ENCODE measurements around the gene FHAD1.

FHAD1 gene

GRCh38 chr1:15332952-15333715, 86.1 kb downstream of the FHAD1 start:
- in situ Hi-C loops (cut with HindIII; ENCODE audit: low pct_unique_long_range_greater_than_20kb, low sequenced_read_pairs), result no loop called here
- no peak for DNase-seq (ENCODE audit: low read depth in 1 of 2, low spot score in 1 of 2)

DNA sequence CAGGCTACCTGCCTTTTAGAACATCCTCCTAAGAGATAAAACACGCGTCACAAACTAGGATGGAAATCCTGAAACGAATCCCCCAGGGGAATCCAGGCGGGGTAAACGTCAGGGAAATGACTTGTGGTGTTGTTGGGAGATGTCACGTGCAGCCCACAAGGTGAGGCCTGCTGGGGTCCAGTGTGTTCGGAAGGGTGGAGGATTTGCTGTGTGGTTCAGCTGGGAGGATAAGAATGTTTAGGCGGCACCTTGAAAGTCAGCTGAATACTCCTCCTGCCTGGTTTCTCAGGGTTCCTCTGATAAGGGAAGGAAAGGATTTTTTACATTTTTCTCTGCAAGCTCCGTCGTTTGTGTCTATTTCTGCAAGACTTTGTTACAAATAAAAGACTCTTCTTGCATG, 88.0 kb downstream of the FHAD1 start:
- in situ Hi-C loops (cut with HindIII; ENCODE audit: low pct_unique_long_range_greater_than_20kb, low sequenced_read_pairs), result no loop called here
- no peak for TF ChIP-seq JUND (IDR thresholded peaks at IDR 0.05; ENCODE audit: low read depth)
- no peak for DNase-seq (ENCODE audit: low read depth in 1 of 2, low spot score in 1 of 2)

More at GRCh38 chr1:15332952-15333715, 86.1 kb downstream of the FHAD1 start:
- TF ChIP-seq JUND (IDR thresholded peaks at IDR 0.05; ENCODE audit: low read depth), result no peak

- in situ Hi-C loops (cut with HindIII; ENCODE audit: low pct_unique_long_range_greater_than_20kb, low sequenced_read_pairs), result no loop called here
- TF ChIP-seq JUND (IDR thresholded peaks at IDR 0.05; ENCODE audit: low read depth), result no peak
- no peak for DNase-seq (ENCODE audit: low read depth in 1 of 2, low spot score in 1 of 2)
These were observed 89.8 kb downstream of the FHAD1 start for GRCh38 chr1:15336866-15337265.

DNA sequence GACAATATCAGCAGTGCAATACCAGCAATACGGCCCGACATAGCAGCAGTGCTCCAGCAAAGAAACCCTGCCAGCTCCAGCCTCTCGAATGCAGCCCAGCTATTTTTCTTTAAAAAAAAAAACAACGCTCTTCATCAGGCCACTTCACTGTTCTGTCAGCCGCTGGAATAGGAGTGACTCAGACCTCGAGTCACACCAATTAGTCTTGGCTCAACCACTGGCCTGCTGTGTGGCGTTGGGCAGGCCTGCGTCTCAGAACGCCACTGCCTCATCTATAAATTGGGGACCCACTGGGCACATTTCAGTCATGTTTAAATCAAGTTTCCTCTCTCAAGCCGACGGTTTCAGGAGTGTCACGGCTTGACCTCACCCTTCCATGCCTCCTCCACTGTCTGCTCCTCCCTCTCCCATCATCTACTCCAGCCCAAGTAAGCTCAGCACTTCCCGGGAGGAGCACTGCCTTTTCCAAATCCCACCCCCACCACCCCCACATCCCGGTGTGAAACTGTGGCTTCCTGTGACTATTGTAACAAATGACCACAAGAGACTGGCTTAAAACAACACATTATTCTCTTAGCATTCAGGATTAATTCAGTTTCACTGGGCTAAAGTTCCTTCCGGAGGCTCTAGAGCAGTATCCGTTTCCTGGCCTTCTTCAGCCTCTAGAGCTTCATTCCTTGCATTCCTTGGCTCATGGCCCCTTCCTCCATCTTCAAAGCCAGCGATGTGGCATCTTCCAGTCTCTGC, 90.8 kb downstream of the FHAD1 start:
- in situ Hi-C loops (cut with HindIII; ENCODE audit: low pct_unique_long_range_greater_than_20kb, low sequenced_read_pairs), result no loop called here
- TF ChIP-seq JUND (IDR thresholded peaks at IDR 0.05; ENCODE audit: low read depth), result no peak
- DNase-seq (ENCODE audit: low read depth in 1 of 2, low spot score in 1 of 2), result no peak

DNA sequence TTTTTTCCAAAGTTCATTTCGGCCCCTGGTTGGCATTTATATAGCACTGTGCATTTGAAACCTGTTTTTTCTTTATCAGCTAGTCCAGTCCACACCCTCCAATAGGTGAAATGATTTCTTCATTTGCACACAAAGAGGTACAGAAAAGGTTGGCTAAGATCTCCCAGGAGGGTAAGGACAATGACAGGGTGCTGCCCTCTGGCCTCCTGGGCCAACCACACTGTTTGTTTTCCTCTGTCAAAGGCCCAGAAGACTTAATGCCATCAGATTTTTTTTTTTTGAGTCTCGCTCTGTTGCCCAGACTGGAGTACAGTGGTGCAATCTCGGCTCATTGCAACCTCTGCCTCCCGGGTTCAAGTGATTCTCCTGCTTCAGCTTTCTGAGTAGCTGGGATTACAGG, 92.5 kb downstream of the FHAD1 start:
- TF ChIP-seq JUND (IDR thresholded peaks at IDR 0.05; ENCODE audit: low read depth), result no peak
- in situ Hi-C loops (cut with HindIII; ENCODE audit: low pct_unique_long_range_greater_than_20kb, low sequenced_read_pairs), result no loop called here
- no peak for DNase-seq (ENCODE audit: low read depth in 1 of 2, low spot score in 1 of 2)

- no peak for DNase-seq (ENCODE audit: low read depth in 1 of 2, low spot score in 1 of 2)
- TF ChIP-seq JUND (IDR thresholded peaks at IDR 0.05; ENCODE audit: low read depth), result no peak
- in situ Hi-C loops (cut with HindIII; ENCODE audit: low pct_unique_long_range_greater_than_20kb, low sequenced_read_pairs), result no loop called here
These were observed 94.2 kb downstream of the FHAD1 start for GRCh38 chr1:15341228-15341627.

GRCh38 chr1:15341634-15342407, 94.8 kb downstream of the FHAD1 start:
- in situ Hi-C loops (cut with HindIII; ENCODE audit: low pct_unique_long_range_greater_than_20kb, low sequenced_read_pairs), result no loop called here
- no peak for TF ChIP-seq JUND (IDR thresholded peaks at IDR 0.05; ENCODE audit: low read depth)
- DNase-seq (ENCODE audit: low read depth in 1 of 2, low spot score in 1 of 2), result no peak

DNA sequence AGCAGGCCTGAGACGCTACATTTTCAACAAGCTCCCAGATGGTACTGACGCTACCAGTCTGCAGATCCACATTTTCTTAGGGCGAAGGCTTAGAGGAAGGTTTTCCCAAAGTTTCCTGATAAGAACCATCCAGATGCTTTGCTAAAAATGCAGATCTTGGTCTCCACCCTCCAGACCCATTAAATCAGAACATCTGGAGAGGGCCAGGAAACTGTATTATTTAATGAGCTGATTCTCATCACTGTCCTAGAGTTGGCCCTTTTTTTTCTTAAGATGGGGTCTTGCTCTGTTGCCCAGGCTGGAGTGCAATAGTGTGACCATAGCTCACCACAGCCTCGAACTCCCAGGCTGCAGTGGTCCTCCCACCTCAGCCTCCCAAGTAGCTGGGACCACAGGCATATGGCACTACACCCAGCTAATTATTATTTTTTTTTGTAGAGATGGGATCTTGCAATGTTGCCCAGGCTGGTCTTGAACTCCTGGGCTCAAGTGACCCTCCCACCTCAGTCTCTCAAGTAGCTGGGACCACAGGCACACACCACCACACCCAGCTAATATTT, 95.5 kb downstream of the FHAD1 start:
- no peak for TF ChIP-seq JUND (IDR thresholded peaks at IDR 0.05; ENCODE audit: low read depth)
- in situ Hi-C loops (cut with HindIII; ENCODE audit: low pct_unique_long_range_greater_than_20kb, low sequenced_read_pairs), result no loop called here
- no peak for DNase-seq (ENCODE audit: low read depth in 1 of 2, low spot score in 1 of 2)

GRCh38 chr1:15343099-15343498, 96.1 kb downstream of the FHAD1 start:
- in situ Hi-C loops (cut with HindIII; ENCODE audit: low pct_unique_long_range_greater_than_20kb, low sequenced_read_pairs), result no loop called here
- no peak for TF ChIP-seq JUND (IDR thresholded peaks at IDR 0.05; ENCODE audit: low read depth)
- no peak for DNase-seq (ENCODE audit: low read depth in 1 of 2, low spot score in 1 of 2)

DNA sequence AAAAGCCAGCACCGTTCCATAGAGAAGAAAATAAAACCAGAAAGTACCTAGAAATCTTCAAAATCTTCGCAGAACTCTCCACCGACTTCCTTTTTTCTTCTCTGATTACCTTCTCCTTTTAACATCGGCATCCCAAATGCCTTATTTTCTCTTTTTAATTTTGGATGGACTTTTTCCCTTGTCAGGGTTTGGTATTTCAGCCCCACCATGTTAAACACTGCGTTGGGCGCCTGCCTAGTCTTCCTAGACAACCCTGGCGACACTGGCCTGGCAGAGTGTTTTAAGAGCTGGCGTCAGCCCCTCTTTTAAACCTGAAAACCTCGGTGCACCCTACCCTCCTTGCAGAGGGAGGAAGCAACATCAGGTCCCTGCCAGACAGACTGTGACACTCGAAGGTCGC, 96.7 kb downstream of the FHAD1 start:
- DNase-seq (ENCODE audit: low read depth in 1 of 2, low spot score in 1 of 2), result no peak
- no peak for TF ChIP-seq JUND (IDR thresholded peaks at IDR 0.05; ENCODE audit: low read depth)
- in situ Hi-C loops (cut with HindIII; ENCODE audit: low pct_unique_long_range_greater_than_20kb, low sequenced_read_pairs), result no loop called here

DNA sequence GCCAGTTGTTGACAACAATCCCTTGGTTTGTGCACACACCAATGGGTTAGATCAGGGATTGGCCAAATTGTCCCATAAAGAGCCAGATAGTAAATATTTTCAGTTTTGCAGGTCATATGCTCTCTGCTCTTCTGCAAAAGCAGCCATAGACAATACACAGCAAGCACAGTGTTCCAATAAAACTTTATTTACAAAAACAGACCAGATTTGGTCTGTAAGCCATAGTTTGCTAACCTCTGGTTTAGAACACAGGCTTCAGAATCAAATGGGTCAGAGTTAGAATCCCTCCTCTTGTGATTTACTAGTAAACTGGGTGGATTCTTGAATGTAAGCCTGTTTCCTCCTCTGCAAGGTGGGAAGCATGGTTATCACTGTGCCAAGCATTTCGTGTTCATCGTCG, 97.4 kb downstream of the FHAD1 start:
- in situ Hi-C loops (cut with HindIII; ENCODE audit: low pct_unique_long_range_greater_than_20kb, low sequenced_read_pairs), result no loop called here
- DNase-seq (ENCODE audit: low read depth in 1 of 2, low spot score in 1 of 2), result no peak
- TF ChIP-seq JUND (IDR thresholded peaks at IDR 0.05; ENCODE audit: low read depth), result no peak

DNA sequence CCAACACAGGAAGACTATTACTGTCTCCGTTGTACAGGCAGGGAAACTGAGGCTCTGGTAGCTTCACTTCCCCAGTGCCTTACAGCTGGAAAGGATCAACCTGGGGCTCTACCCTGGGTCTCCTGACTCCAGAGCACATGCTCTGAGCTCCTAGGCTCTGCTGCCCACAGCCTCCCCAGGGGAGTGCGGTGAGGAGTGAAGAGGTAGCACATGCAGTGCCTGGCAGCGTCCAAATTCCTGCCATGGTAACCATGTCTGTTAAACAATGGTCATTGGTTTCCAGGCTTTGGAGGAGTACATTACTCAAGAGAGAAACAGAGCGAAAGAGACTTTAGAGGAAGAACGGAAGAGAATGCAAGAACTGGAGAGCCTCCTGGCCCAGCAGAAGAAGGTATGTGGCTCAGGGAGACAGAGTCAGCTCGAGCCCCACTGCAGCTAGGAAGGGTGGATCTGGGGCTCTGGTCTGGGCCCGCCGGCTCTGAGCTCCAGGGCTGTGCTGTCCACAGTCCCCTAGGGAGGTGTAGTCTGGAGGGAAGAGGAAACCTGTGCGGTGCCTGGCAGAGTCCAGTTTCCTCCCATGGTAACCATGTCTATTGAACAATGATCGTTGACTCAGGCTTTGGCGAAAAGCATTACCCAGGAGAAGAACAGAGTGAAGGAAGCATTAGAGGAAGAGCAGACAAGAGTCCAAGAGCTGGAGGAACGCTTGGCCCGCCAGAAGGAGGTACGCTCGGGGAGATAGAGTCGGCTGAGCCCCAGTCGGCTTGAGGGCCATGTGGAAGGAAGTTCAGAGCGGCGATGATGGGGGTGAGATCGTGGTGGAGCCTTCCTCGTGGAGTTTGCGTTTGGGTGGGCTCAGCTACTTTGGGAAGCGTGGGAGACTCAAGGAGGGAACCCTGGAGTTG, 98.0 kb downstream of the FHAD1 start:
- in situ Hi-C loops (cut with HindIII; ENCODE audit: low pct_unique_long_range_greater_than_20kb, low sequenced_read_pairs), result no loop called here
- no peak for TF ChIP-seq JUND (IDR thresholded peaks at IDR 0.05; ENCODE audit: low read depth)
- DNase-seq (ENCODE audit: low read depth in 1 of 2, low spot score in 1 of 2), result no peak
